Mucosa of rectum (tissue), 2 donors: Measurements from ENCODE around the gene RIC1.

ENCODE experiments used
- H3K27ac ChIP-seq, 2 donors: one replicate each; pipeline ENCODE4 v1.7.0; 2013; ENCODE audit warnings: inconsistent platforms in 2 of 2, low read depth in 2 of 2, low read length in 2 of 2
- H3K27me3 ChIP-seq, 2 donors: one replicate each; pipeline ENCODE4 v1.7.0; 2013; ENCODE audit warnings: low read length in 2 of 2; ENCODE audit not compliant: control insufficient read depth in 2 of 2, insufficient read depth in 2 of 2
- H3K36me3 ChIP-seq, 2 donors: one replicate each; pipeline ENCODE4 v1.7.0; 2013; ENCODE audit warnings: low read length in 2 of 2; ENCODE audit not compliant: control insufficient read depth in 2 of 2, insufficient read depth in 2 of 2
- H3K4me1 ChIP-seq, 2 donors: one replicate each; pipeline ENCODE4 v1.7.0; 2013; ENCODE audit warnings: low read length in 2 of 2, mild to moderate bottlenecking in 1 of 2; ENCODE audit not compliant: control insufficient read depth in 2 of 2, insufficient read depth in 2 of 2
- H3K4me3 ChIP-seq, 2 donors: one replicate each; pipeline ENCODE4 v1.7.0; 2013; ENCODE audit warnings: low read length in 2 of 2
- H3K9ac ChIP-seq, 2 donors: one replicate each; pipeline ENCODE4 v1.7.0; 2013; ENCODE audit warnings: low read length in 2 of 2, low read depth in 1 of 2, mild to moderate bottlenecking in 1 of 2
- H3K9me3 ChIP-seq, 2 donors: one replicate each; pipeline ENCODE4 v1.7.0; 2013; ENCODE audit warnings: low read length in 2 of 2; ENCODE audit not compliant: control insufficient read depth in 2 of 2
- donor health status: healthy.
- donor health status: Normal muscosa, but diverticular disease.

Gene RIC1

GRCh38 chr9:5783982-5784381 is 155.1 kb downstream of the RIC1 start:
- no peaks in the 10 kb centered on the region for H3K9me3 ChIP-seq
- no peak overlapping the region for H3K27ac ChIP-seq
- H3K9ac ChIP-seq = no peak overlapping the region
- H3K36me3 ChIP-seq = peaks cover 31 to 51% of the 10 kb centered on the region in 2 donors
- H3K27me3 ChIP-seq = no peaks in the 10 kb centered on the region
- H3K4me3 ChIP-seq = no peak overlapping the region
- no peaks in the 10 kb centered on the region for H3K4me1 ChIP-seq

DNA sequence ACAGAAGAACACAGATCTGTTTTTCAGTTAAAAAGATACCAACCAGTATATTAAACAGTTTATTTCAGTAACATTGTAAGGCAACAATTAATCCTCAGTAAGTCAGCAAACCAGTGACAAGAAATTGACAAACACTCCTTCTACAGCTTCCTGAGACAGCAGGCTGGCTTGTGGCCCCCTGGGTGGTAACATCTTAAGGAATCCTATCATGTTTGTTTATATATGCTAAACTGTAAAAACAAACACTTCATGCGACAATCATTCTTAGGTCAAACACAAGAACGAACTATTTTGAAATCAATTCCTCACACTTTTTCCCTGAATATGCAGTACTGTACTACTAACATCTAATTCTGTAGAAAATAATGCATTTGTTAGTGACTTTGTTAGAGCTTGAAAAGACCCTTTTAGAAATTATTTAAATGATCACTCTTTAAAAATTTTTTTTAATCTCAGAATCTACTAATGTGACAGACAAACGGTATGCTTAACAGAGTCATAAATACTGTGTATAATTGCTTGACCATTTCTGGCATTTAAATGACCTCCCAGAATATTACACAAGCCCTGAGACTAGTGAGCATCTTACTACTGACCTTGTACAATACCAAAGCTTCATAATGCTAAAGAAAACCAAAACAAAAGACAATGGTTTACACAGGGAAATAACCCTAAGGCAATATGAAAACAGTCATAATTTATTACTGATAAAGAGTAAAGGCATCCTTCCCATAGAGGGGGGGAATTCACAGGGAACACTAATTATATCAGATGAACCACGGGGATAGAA is 155.8 kb downstream of the RIC1 start:
- H3K4me3 ChIP-seq = no peak overlapping the region
- H3K9me3 ChIP-seq = no peaks in the 10 kb centered on the region
- H3K27me3 ChIP-seq = no peaks in the 10 kb centered on the region
- no peaks in the 10 kb centered on the region for H3K4me1 ChIP-seq
- no peak overlapping the region for H3K9ac ChIP-seq
- H3K27ac ChIP-seq = no peak overlapping the region
- peaks cover 28 to 44% of the 10 kb centered on the region in 2 donors for H3K36me3 ChIP-seq

GRCh38 chr9:5786370-5787127 is 157.6 kb downstream of the RIC1 start:
- Histone ChIP-seq H3K9me3 (no peaks in the 10 kb centered on the region), H3K27ac (no peak overlapping the region), H3K4me3 (no peak overlapping the region), H3K4me1 (no peaks in the 10 kb centered on the region), H3K9ac (no peak overlapping the region), H3K36me3 (peaks cover 28 to 38% of the 10 kb centered on the region in 2 donors), H3K27me3 (no peaks in the 10 kb centered on the region)

- H3K36me3 ChIP-seq = peaks cover 32 to 41% of the 10 kb centered on the region in 2 donors
These were observed 158.3 kb downstream of the RIC1 start for GRCh38 chr9:5787220-5787619.

GRCh38 chr9:5787759-5788302 is 158.9 kb downstream of the RIC1 start:
- no peak overlapping the region for H3K4me3 ChIP-seq
- no peaks in the 10 kb centered on the region for H3K9me3 ChIP-seq
- H3K4me1 ChIP-seq = no peaks in the 10 kb centered on the region
- peaks cover 35 to 42% of the 10 kb centered on the region in 2 donors for H3K36me3 ChIP-seq
- no peaks in the 10 kb centered on the region for H3K27me3 ChIP-seq
- H3K27ac ChIP-seq = no peak overlapping the region
- H3K9ac ChIP-seq = no peak overlapping the region

More at GRCh38 chr9:5787220-5787619, 158.3 kb downstream of the RIC1 start:
- Histone ChIP-seq H3K9me3 (no peaks in the 10 kb centered on the region), H3K4me1 (no peaks in the 10 kb centered on the region), H3K27ac (no peak overlapping the region), H3K27me3 (no peaks in the 10 kb centered on the region), H3K4me3 (no peak overlapping the region), H3K9ac (no peak overlapping the region)

GRCh38 chr9:5789489-5789888 is 160.6 kb downstream of the RIC1 start:
- H3K27ac ChIP-seq = no peak overlapping the region
- H3K9me3 ChIP-seq = no peaks in the 10 kb centered on the region
- H3K4me1 ChIP-seq = no peaks in the 10 kb centered on the region
- H3K9ac ChIP-seq = no peak overlapping the region
- H3K27me3 ChIP-seq = no peaks in the 10 kb centered on the region
- H3K4me3 ChIP-seq = no peak overlapping the region
- H3K36me3 ChIP-seq = peaks cover 35% of the 10 kb centered on the region in 2 donors

- no peak overlapping the region for H3K9ac ChIP-seq
- H3K4me1 ChIP-seq = no peaks in the 10 kb centered on the region
- H3K27me3 ChIP-seq = no peaks in the 10 kb centered on the region
- H3K36me3 ChIP-seq = peaks cover 33% of the 10 kb centered on the region in 2 donors
- H3K27ac ChIP-seq = no peak overlapping the region
- H3K9me3 ChIP-seq = no peaks in the 10 kb centered on the region
- no peak overlapping the region for H3K4me3 ChIP-seq
These were observed 162.0 kb downstream of the RIC1 start for GRCh38 chr9:5790923-5791322.

DNA sequence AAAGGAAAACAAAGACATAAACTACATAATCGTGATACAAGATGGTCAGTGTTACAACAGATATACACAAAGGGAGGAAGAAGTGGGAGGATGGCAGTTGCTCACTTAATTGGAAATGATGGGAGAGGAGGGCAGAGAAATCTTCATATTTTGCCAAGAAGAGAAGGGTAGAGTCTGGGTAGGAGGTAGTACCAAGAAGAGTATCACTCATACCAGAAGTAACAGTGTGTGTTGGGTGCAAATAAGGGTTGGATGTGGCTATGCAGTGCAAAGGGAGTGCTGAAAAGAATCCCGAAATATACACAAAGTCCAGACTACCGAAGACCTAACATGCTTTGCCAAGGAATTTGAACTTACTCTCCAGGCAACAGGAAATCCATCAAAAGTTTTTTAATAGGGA is 163.0 kb downstream of the RIC1 start:
- Histone ChIP-seq H3K36me3 (peaks cover 24 to 25% of the 10 kb centered on the region in 2 donors), H3K4me1 (no peaks in the 10 kb centered on the region)

GRCh38 chr9:5793812-5794211 is 164.9 kb downstream of the RIC1 start:
- Histone ChIP-seq H3K27ac (no peak overlapping the region), H3K36me3 (peaks cover 22 to 30% of the 10 kb centered on the region in 2 donors), H3K9me3 (no peaks in the 10 kb centered on the region), H3K27me3 (no peaks in the 10 kb centered on the region), H3K4me1 (no peaks in the 10 kb centered on the region), H3K4me3 (no peak overlapping the region), H3K9ac (no peak overlapping the region)

More for the DNA sequence above, 163.0 kb downstream of the RIC1 start:
- Histone ChIP-seq H3K9me3 (no peaks in the 10 kb centered on the region), H3K27ac (no peak overlapping the region), H3K4me3 (no peak overlapping the region), H3K27me3 (no peaks in the 10 kb centered on the region), H3K9ac (no peak overlapping the region)

DNA sequence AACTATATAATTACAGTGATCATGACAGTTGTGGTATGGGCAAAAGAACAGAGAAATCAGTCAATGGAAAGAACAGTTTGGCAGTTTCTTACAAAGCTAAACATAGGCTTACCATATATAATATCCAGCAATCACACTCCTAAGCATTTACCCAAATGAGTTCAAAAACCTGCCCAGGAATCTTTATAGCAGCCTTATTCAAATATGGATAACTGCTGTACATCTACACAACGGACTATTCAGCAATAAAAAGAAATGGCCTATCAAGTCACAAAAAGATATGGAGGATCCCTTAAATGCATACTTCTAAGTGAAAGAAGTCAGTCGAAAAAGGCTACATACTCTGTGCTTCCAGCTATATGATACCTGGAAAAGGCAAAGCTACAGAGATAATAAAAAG is 167.4 kb downstream of the RIC1 start:
- H3K9me3 ChIP-seq = no peaks in the 10 kb centered on the region
- no peak overlapping the region for H3K4me3 ChIP-seq
- H3K27ac ChIP-seq = no peak overlapping the region
- peaks cover 4% of the 10 kb centered on the region in 2 donors for H3K4me1 ChIP-seq
- no peak overlapping the region for H3K9ac ChIP-seq
- peaks cover 19 to 20% of the 10 kb centered on the region in 2 donors for H3K36me3 ChIP-seq
- H3K27me3 ChIP-seq = no peaks in the 10 kb centered on the region
